ENCODE data around the gene IDH3A. TPM values are rescaled to one million over a fixed set of nuclear protein-coding genes. Genes with fewer than 3 reads are reported as not detected.

IDH3A gene
- total RNA-seq, 1 experiment from 2014 or later: 67.8 TPM

DNA sequence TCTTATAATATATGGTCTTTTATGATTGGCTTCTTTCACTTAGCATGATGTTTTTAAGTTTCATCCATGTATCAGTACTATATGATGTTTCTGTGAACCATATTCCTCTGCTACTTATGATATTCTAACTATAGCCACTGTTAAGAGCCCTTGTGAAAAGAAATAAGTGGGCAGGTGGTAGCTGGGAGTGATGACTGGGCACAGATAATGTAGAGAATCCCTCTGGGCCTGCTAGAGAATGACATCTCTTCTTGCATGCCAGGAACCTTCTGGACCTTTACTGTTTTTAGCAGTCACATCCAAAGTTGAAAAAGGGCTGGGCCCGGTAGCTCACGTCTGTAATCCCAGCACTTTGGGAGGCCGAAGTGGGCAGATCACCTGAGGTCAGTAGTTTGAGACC is 10.2 kb downstream of the IDH3A start:
- H3K27me3 ChIP-seq (ENCODE audit: insufficient read depth, low read depth): no peaks in the 10 kb centered on the region
- H3K27ac ChIP-seq: no peak overlapping the region
- TF ChIP-seq EZH2 (IDR thresholded peaks at IDR 0.05; ENCODE audit: low read depth): no peak
- TF ChIP-seq, protein P1, sequence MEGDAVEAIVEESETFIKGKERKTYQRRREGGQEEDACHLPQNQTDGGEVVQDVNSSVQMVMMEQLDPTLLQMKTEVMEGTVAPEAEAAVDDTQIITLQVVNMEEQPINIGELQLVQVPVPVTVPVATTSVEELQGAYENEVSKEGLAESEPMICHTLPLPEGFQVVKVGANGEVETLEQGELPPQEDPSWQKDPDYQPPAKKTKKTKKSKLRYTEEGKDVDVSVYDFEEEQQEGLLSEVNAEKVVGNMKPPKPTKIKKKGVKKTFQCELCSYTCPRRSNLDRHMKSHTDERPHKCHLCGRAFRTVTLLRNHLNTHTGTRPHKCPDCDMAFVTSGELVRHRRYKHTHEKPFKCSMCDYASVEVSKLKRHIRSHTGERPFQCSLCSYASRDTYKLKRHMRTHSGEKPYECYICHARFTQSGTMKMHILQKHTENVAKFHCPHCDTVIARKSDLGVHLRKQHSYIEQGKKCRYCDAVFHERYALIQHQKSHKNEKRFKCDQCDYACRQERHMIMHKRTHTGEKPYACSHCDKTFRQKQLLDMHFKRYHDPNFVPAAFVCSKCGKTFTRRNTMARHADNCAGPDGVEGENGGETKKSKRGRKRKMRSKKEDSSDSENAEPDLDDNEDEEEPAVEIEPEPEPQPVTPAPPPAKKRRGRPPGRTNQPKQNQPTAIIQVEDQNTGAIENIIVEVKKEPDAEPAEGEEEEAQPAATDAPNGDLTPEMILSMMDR (conservative IDR thresholded peaks at IDR 0.05): no peak
- peaks cover 13% of the 10 kb centered on the region for H3K4me1 ChIP-seq (replicated peaks; ENCODE audit: insufficient read depth)
- H3K4me3 ChIP-seq: no peak overlapping the region
- H3K36me3 ChIP-seq (ENCODE audit: low read depth): peaks cover 11% of the 10 kb centered on the region; the same call in 1 of the 2 replicates
- no peak overlapping the region for H3K4me2 ChIP-seq
- H3K9me3 ChIP-seq (ENCODE audit: insufficient read depth, low read depth): no peaks in the 10 kb centered on the region
- no peaks in the 10 kb centered on the region for H3K79me2 ChIP-seq (ENCODE audit: low read depth)
- ChIA-PET CTCF (no interaction called here), POLR2A (ENCODE audit: unreplicated experiment) (no interaction called here)
- H3F3A ChIP-seq (ENCODE audit: insufficient read depth, low read depth): 0 out of 2 replicates have a peak, but pooled peaks cover 4% of the 10 kb centered on the region
- no peaks in the 10 kb centered on the region for H4K20me1 ChIP-seq (ENCODE audit: insufficient read depth)
- BruUV-seq (replicated peaks): no TSS peak
- intact Hi-C loops (cut with micrococcal nuclease; ENCODE audit: unreplicated experiment): no loop called here
- H2AFZ ChIP-seq: no peak overlapping the region
- no peak for DNase-seq
- no peaks in the 10 kb centered on the region for H3K9me2 ChIP-seq (ENCODE audit: insufficient read depth)

DNA sequence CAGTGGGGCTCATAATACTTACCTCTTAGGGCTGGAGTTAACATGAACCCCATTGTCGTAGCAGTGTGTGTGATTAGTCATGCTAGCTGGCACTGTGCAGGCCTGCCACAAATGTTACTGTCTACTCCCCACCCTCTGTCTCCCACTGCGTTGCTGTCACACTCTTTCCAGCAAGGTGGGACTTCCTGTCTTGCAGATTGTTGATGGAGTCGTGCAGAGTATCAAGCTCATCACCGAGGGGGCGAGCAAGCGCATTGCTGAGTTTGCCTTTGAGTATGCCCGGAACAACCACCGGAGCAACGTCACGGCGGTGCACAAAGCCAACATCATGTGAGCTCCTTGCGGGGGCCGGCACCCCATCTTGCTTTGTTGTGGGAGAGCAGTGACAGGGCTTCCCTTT is 12.9 kb downstream of the IDH3A start:
- intact Hi-C loops (cut with micrococcal nuclease; ENCODE audit: unreplicated experiment): no loop called here
- peaks cover 14% of the 10 kb centered on the region; the same call in 1 of the 2 replicates for H3K36me3 ChIP-seq (ENCODE audit: low read depth)
- no peaks in the 10 kb centered on the region for H4K20me1 ChIP-seq (ENCODE audit: insufficient read depth)
- H3K27ac ChIP-seq: no peak overlapping the region
- H2AFZ ChIP-seq: no peak overlapping the region
- H3K4me2 ChIP-seq: no peak overlapping the region
- ChIA-PET POLR2A (ENCODE audit: unreplicated experiment) (no interaction called here), CTCF (interaction anchor here (0.7 kb wide), 1 partner anchor 196 kb away, joined by 3 read pairs; no protein-coding TSS in a partner anchor)
- no peaks in the 10 kb centered on the region for H3K79me2 ChIP-seq (ENCODE audit: low read depth)
- BruUV-seq (replicated peaks): no TSS peak
- no peaks in the 10 kb centered on the region for H3K9me3 ChIP-seq (ENCODE audit: insufficient read depth, low read depth)
- no peak for DNase-seq
- no peaks in the 10 kb centered on the region for H3F3A ChIP-seq (ENCODE audit: insufficient read depth, low read depth)
- TF ChIP-seq, protein P1 (conservative IDR thresholded peaks at IDR 0.05): no peak
- TF ChIP-seq EZH2 (IDR thresholded peaks at IDR 0.05; ENCODE audit: low read depth): no peak
- no peak overlapping the region for H3K4me3 ChIP-seq
- 0 out of 2 replicates have a peak, but pooled peaks cover under 1% of the 10 kb centered on the region for H3K4me1 ChIP-seq (replicated peaks; ENCODE audit: insufficient read depth)
- no peaks in the 10 kb centered on the region for H3K27me3 ChIP-seq (ENCODE audit: insufficient read depth, low read depth)
- H3K9me2 ChIP-seq (ENCODE audit: insufficient read depth): no peaks in the 10 kb centered on the region

DNA sequence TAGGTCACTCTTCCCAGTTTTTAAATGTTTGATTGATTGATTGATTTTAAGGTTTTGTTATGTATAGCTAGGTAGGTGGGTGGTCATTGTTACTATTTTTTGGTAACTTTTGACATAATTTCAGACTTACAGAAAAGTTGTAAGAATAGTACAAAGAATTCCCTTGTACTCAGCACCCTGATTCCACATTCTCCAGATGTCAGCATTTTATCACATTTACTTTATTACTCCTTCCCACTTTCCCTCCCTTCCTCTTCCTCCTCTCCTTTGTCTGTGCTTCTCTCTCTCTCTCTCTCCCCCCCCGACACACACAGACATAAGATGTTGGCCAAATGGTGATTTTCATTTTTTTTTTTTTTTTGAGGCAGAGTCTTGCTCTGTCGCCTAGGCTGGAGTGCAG is 14.8 kb downstream of the IDH3A start:
- POLR2A ChIA-PET (ENCODE audit: unreplicated experiment): no interaction called here
- Histone ChIP-seq H3K79me2 (ENCODE audit: low read depth) (no peaks in the 10 kb centered on the region), H3K9me2 (ENCODE audit: insufficient read depth) (no peaks in the 10 kb centered on the region), H3K36me3 (ENCODE audit: low read depth) (peaks cover 16% of the 10 kb centered on the region; the same call in 1 of the 2 replicates), H3F3A (ENCODE audit: insufficient read depth, low read depth) (no peaks in the 10 kb centered on the region), H3K9me3 (ENCODE audit: insufficient read depth, low read depth) (no peaks in the 10 kb centered on the region), H3K4me2 (no peak overlapping the region), H3K27me3 (ENCODE audit: insufficient read depth, low read depth) (no peaks in the 10 kb centered on the region), H4K20me1 (ENCODE audit: insufficient read depth) (no peaks in the 10 kb centered on the region), H3K4me1 (replicated peaks; ENCODE audit: insufficient read depth) (no peaks in the 10 kb centered on the region), H3K4me3 (no peak overlapping the region), H2AFZ (no peak overlapping the region), H3K27ac (no peak overlapping the region)
- DNase-seq: no peak
- TF ChIP-seq, protein P1 (conservative IDR thresholded peaks at IDR 0.05): no peak
- no peak for TF ChIP-seq EZH2 (IDR thresholded peaks at IDR 0.05; ENCODE audit: low read depth)
- CTCF ChIA-PET: no interaction called here
- intact Hi-C loops (cut with micrococcal nuclease; ENCODE audit: unreplicated experiment): no loop called here
- BruUV-seq (replicated peaks): no TSS peak
